Hepatocyte (in vitro differentiated cells): ENCODE data around the gene NUDT3. TPM values are rescaled to one million over a fixed set of nuclear protein-coding genes. Genes with fewer than 3 reads are reported as not detected.

Experiments
- DNase-seq: peaks from one replicate; pipeline ENCODE4 v3.0.0-alpha.2; 2016; ENCODE audit warnings: low spot score
- H2AFZ ChIP-seq: fragments of 200-600 bp; sonication (generic); 2 replicates; pipeline ENCODE4 v1.6.0; 2016; ENCODE audit warnings: antibody characterized with exemption, mild to moderate bottlenecking
- H3K27ac ChIP-seq: fragments of 200-600 bp; sonication (generic); 2 replicates; pipeline ENCODE4 v1.5.1; 2016; ENCODE audit warnings: mild to moderate bottlenecking
- H3K27me3 ChIP-seq: fragments of 200-600 bp; sonication (generic); 2 replicates; pipeline ENCODE4 v1.6.1; 2016
- H3K36me3 ChIP-seq: fragments of 200-600 bp; sonication (generic); replicated peaks from 2 replicates; pipeline ENCODE4 v1.5.1; 2016; ENCODE audit warnings: low read depth; ENCODE audit not compliant: insufficient read depth
- H3K4me1 ChIP-seq: fragments of 200-600 bp; sonication (generic); 2 replicates; pipeline ENCODE4 v1.5.1; 2016; ENCODE audit warnings: mild to moderate bottlenecking, moderate library complexity; ENCODE audit not compliant: insufficient read depth
- H3K4me2 ChIP-seq: fragments of 200-600 bp; sonication (generic); 2 replicates; pipeline ENCODE4 v1.6.0; 2016
- H3K4me3 ChIP-seq: fragments of 200-600 bp; sonication (generic); 2 replicates; pipeline ENCODE4 v1.5.1; 2016; ENCODE audit warnings: mild to moderate bottlenecking
- H3K79me2 ChIP-seq: fragments of 200-600 bp; sonication (generic); 2 replicates; pipeline ENCODE4 v1.6.0; 2017; ENCODE audit warnings: mild to moderate bottlenecking
- H3K9me2 ChIP-seq: fragments of 200-600 bp; sonication (generic); replicated peaks from 2 replicates; pipeline ENCODE4 v1.6.0; 2017; ENCODE audit warnings: mild to moderate bottlenecking; ENCODE audit not compliant: insufficient read depth
- H3K9me3 ChIP-seq: fragments of 200-600 bp; sonication (generic); 2 replicates; pipeline ENCODE4 v1.5.1; 2016; ENCODE audit warnings: low read depth, mild to moderate bottlenecking
- H4K20me1 ChIP-seq: fragments of 200-600 bp; sonication (generic); 2 replicates; pipeline ENCODE4 v1.6.0; 2016; ENCODE audit warnings: mild to moderate bottlenecking; ENCODE audit not compliant: insufficient read depth, poor library complexity, severe bottlenecking
- CTCF ChIP-seq: fragments of 200-600 bp; sonication (generic); IDR thresholded peaks from 2 replicates; pipeline ENCODE4 v1.5.1; 2016; ENCODE audit warnings: antibody characterized with exemption, mild to moderate bottlenecking; ENCODE audit not compliant: poor library complexity
- EZH2 ChIP-seq: fragments of 200-600 bp; sonication (generic); IDR thresholded peaks from 2 replicates; pipeline ENCODE4 v1.6.1; 2016; ENCODE audit warnings: antibody characterized with exemption, mild to moderate bottlenecking, borderline replicate concordance
- EZH2phosphoT487 ChIP-seq: fragments of 200-600 bp; sonication (generic); IDR thresholded peaks from one replicate; pipeline ENCODE4 v1.6.1; 2018; ENCODE audit warnings: antibody characterized with exemption, mild to moderate bottlenecking, low read depth, moderate library complexity; ENCODE audit not compliant: unreplicated experiment, severe bottlenecking
- WGBS: methylation state at CpG from one replicate; pipeline ENCODE4 v1.1.6; 2016; ENCODE audit warnings: low lambda C conversion rate; ENCODE audit errors: missing lambda C conversion rate; 5-methylcytosine and 5-hydroxymethylcytosine counted together
- polyA plus RNA-seq: library from polyadenylated mRNA; unstranded; fragments of >200 nt; fragmentation: Nextera tagmentation; extraction: Ambion mirVana; gene quantifications from 2 replicates; pipeline ENCODE4 v1.2.1, GENCODE V29; 2016
- total RNA-seq: library from RNA; depleted of rRNA; stranded (reverse); fragments of >200 nt; gene quantifications from 2 replicates; pipeline ENCODE4 v1.2.3, GENCODE V29; 2014

NUDT3 gene
- total and polyA plus RNA-seq, 2 experiments from 2014 or later = 6.2 to 20.4 TPM

- peaks cover 22% of the 10 kb centered on the region for H3K4me1 ChIP-seq
Measured at GRCh38 chr6:34322732-34323131, 69.7 kb downstream of the NUDT3 start.

GRCh38 chr6:34321821-34322220 lies 70.6 kb downstream of the NUDT3 start:
- H3K36me3 ChIP-seq = no peaks in the 10 kb centered on the region
- 99% methylated on average over 5 of the region's 5 CpGs for WGBS
- TF ChIP-seq EZH2phosphoT487 (no peak), EZH2 (no peak), CTCF (no peak)
- H4K20me1 ChIP-seq = no peaks in the 10 kb centered on the region
- no peak for DNase-seq
- H3K27me3 ChIP-seq = no peaks in the 10 kb centered on the region
- no peak overlapping the region for H3K4me2 ChIP-seq
- H3K4me1 ChIP-seq = peaks cover 28% of the 10 kb centered on the region
- no peak overlapping the region for H3K4me3 ChIP-seq
- no peak overlapping the region for H3K27ac ChIP-seq
- H3K9me2 ChIP-seq = no peaks in the 10 kb centered on the region
- H3K79me2 ChIP-seq = peaks cover 22% of the 10 kb centered on the region
- H3K9me3 ChIP-seq = no peaks in the 10 kb centered on the region
- H2AFZ ChIP-seq = no peak overlapping the region

More at GRCh38 chr6:34322732-34323131, 69.7 kb downstream of the NUDT3 start:
- Histone ChIP-seq H2AFZ (no peak overlapping the region), H3K4me2 (no peak overlapping the region), H3K9me3 (no peaks in the 10 kb centered on the region), H4K20me1 (no peaks in the 10 kb centered on the region), H3K36me3 (no peaks in the 10 kb centered on the region), H3K27me3 (no peaks in the 10 kb centered on the region), H3K4me3 (no peak overlapping the region), H3K9me2 (no peaks in the 10 kb centered on the region), H3K79me2 (peaks cover 18% of the 10 kb centered on the region), H3K27ac (no peak overlapping the region)
- TF ChIP-seq EZH2 = no peak
- TF ChIP-seq EZH2phosphoT487 = no peak
- no peak for TF ChIP-seq CTCF
- DNase-seq = no peak
- 100% methylated on average over 1 of the region's 1 CpG for WGBS

GRCh38 chr6:34319471-34319885 lies 73.0 kb downstream of the NUDT3 start:
- Histone ChIP-seq H3K9me2 (no peaks in the 10 kb centered on the region), H4K20me1 (no peaks in the 10 kb centered on the region), H3K4me3 (no peak overlapping the region), H2AFZ (no peak overlapping the region), H3K4me2 (no peak overlapping the region), H3K27me3 (no peaks in the 10 kb centered on the region), H3K4me1 (peaks cover 28% of the 10 kb centered on the region), H3K36me3 (no peaks in the 10 kb centered on the region), H3K27ac (peak overlapping the region; percentile 75), H3K79me2 (peaks cover 42% of the 10 kb centered on the region), H3K9me3 (no peaks in the 10 kb centered on the region)
- TF ChIP-seq EZH2 = no peak
- no peak for TF ChIP-seq EZH2phosphoT487
- no peak for TF ChIP-seq CTCF
- peak; percentile 55 for DNase-seq
- 78% methylated on average over 4 of the region's 4 CpGs for WGBS
